ENCODE data around the gene DDOST. TPM values are rescaled to one million over a fixed set of nuclear protein-coding genes. Genes with fewer than 3 reads are reported as not detected.

DDOST gene
- total RNA-seq, 1 donor from 2014 or later: 146 TPM

DNA sequence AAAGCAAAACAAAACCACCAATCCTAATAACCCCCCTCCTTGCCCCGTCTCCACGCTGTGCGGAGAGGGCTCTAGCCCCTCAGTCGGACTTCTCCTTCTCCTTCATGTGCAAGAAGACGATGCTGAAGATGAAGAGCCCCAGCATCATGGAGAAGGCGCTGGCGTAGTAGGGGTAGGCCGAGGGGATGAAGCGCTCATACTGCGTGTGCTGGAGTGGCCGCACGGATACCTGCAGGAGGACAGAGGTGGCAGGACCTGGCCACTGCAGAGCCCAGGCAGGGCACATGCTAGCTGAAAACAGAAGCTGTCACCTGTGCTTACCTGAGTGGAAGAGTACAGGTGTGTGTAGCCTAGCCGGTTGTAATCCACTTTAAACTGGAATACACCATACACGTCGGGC lies 8.9 kb downstream of the DDOST start:
- H3K4me3 ChIP-seq (ENCODE audit: low read length in 3 of 3): no peak overlapping the region
- no peak overlapping the region for H3K9ac ChIP-seq (ENCODE audit: low read depth in 1 of 3, low read length in 3 of 3)
- H3K4me1 ChIP-seq (ENCODE audit: control insufficient read depth in 3 of 3, insufficient read depth in 3 of 3, low read length in 3 of 3): peaks cover 0 to 7% (median 6%) of the 10 kb centered on the region in 3 donors
- H3K36me3 ChIP-seq (ENCODE audit: control insufficient read depth in 3 of 3, insufficient read depth in 3 of 3, low read length in 3 of 3): peaks cover 80 to 84% (median 84%) of the 10 kb centered on the region in 3 donors
- no peaks in the 10 kb centered on the region for H3K9me3 ChIP-seq (ENCODE audit: control insufficient read depth in 3 of 3, low read length in 3 of 3)
- no peaks in the 10 kb centered on the region for H3K27me3 ChIP-seq (ENCODE audit: control insufficient read depth in 3 of 3, insufficient read depth in 3 of 3, low read length in 3 of 3)
- no peak overlapping the region for H3K27ac ChIP-seq (ENCODE audit: low read depth, low read length)

DNA sequence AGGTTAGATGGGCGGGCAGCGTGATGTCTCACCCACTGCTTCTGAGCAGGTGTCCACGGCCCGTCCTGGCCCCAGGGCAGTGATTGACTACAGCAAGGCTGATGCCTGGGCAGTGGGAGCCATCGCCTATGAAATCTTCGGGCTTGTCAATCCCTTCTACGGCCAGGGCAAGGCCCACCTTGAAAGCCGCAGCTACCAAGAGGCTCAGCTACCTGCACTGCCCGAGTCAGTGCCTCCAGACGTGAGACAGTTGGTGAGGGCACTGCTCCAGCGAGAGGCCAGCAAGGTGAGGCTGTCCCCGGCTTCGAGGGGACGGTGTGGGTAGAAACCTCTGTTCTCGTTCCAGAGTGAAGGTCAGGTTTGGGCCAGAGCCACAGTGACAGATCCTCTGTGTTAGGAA lies 12.2 kb downstream of the DDOST start:
- Histone ChIP-seq H3K27ac (ENCODE audit: low read depth, low read length) (no peak overlapping the region), H3K4me1 (ENCODE audit: control insufficient read depth in 3 of 3, insufficient read depth in 3 of 3, low read length in 3 of 3) (no peaks in the 10 kb centered on the region), H3K9me3 (ENCODE audit: control insufficient read depth in 3 of 3, low read length in 3 of 3) (no peaks in the 10 kb centered on the region), H3K36me3 (ENCODE audit: control insufficient read depth in 3 of 3, insufficient read depth in 3 of 3, low read length in 3 of 3) (peaks cover 73 to 75% (median 75%) of the 10 kb centered on the region in 3 donors), H3K9ac (ENCODE audit: low read depth in 1 of 3, low read length in 3 of 3) (no peak overlapping the region), H3K4me3 (ENCODE audit: low read length in 3 of 3) (no peak overlapping the region), H3K27me3 (ENCODE audit: control insufficient read depth in 3 of 3, insufficient read depth in 3 of 3, low read length in 3 of 3) (no peaks in the 10 kb centered on the region)

DNA sequence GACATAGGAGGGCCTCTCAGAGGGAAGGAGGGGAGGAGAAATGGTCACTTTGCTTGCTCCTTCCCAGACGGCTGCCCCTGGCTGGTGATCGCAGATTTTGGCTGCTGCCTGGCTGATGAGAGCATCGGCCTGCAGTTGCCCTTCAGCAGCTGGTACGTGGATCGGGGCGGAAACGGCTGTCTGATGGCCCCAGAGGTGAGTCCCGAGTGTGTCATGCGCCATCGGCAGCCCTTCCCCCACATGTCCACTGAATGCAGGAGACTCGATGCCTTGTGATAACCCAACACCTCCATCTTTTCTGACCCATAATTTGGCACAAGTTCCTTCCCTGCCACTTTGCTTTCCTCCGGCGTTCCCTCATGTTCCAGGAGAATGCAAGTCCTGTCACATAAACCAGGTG lies 12.7 kb downstream of the DDOST start:
- Histone ChIP-seq H3K36me3 (ENCODE audit: control insufficient read depth in 3 of 3, insufficient read depth in 3 of 3, low read length in 3 of 3) (peaks cover 72 to 74% (median 73%) of the 10 kb centered on the region in 3 donors), H3K4me1 (ENCODE audit: control insufficient read depth in 3 of 3, insufficient read depth in 3 of 3, low read length in 3 of 3) (no peaks in the 10 kb centered on the region), H3K9me3 (ENCODE audit: control insufficient read depth in 3 of 3, low read length in 3 of 3) (no peaks in the 10 kb centered on the region), H3K27ac (ENCODE audit: low read depth, low read length) (no peak overlapping the region), H3K27me3 (ENCODE audit: control insufficient read depth in 3 of 3, insufficient read depth in 3 of 3, low read length in 3 of 3) (no peaks in the 10 kb centered on the region), H3K9ac (ENCODE audit: low read depth in 1 of 3, low read length in 3 of 3) (peak overlapping the region in 1 of 3 donors; percentile 16), H3K4me3 (ENCODE audit: low read length in 3 of 3) (no peak overlapping the region)

DNA sequence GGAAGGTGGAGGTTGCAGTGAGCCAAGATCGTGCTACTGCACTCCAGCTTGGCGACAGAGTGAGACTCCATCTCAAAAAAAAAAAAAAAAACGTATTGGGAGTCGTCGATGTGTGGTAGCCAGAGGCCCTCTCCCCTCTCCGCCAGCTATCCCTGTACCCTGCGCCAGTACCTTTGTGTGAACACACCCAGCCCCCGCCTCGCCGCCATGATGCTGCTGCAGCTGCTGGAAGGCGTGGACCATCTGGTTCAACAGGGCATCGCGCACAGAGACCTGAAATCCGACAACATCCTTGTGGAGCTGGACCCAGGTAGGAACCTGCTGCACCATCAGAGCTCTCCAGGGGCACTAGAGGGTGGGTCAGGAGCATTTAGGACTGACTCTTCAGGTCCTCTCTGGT lies 15.8 kb downstream of the DDOST start:
- no peak overlapping the region for H3K4me3 ChIP-seq (ENCODE audit: low read length in 3 of 3)
- H3K27ac ChIP-seq (ENCODE audit: low read depth, low read length): no peak overlapping the region
- no peaks in the 10 kb centered on the region for H3K9me3 ChIP-seq (ENCODE audit: control insufficient read depth in 3 of 3, low read length in 3 of 3)
- no peaks in the 10 kb centered on the region for H3K4me1 ChIP-seq (ENCODE audit: control insufficient read depth in 3 of 3, insufficient read depth in 3 of 3, low read length in 3 of 3)
- no peaks in the 10 kb centered on the region for H3K27me3 ChIP-seq (ENCODE audit: control insufficient read depth in 3 of 3, insufficient read depth in 3 of 3, low read length in 3 of 3)
- peaks cover 74 to 78% (median 78%) of the 10 kb centered on the region in 3 donors for H3K36me3 ChIP-seq (ENCODE audit: control insufficient read depth in 3 of 3, insufficient read depth in 3 of 3, low read length in 3 of 3)
- H3K9ac ChIP-seq (ENCODE audit: low read depth in 1 of 3, low read length in 3 of 3): no peak overlapping the region

- H3K27me3 ChIP-seq (ENCODE audit: control insufficient read depth in 3 of 3, insufficient read depth in 3 of 3, low read length in 3 of 3): no peaks in the 10 kb centered on the region
- no peak overlapping the region for H3K9ac ChIP-seq (ENCODE audit: low read depth in 1 of 3, low read length in 3 of 3)
- no peaks in the 10 kb centered on the region for H3K9me3 ChIP-seq (ENCODE audit: control insufficient read depth in 3 of 3, low read length in 3 of 3)
- H3K36me3 ChIP-seq (ENCODE audit: control insufficient read depth in 3 of 3, insufficient read depth in 3 of 3, low read length in 3 of 3): peaks cover 73 to 79% (median 77%) of the 10 kb centered on the region in 3 donors
- no peak overlapping the region for H3K4me3 ChIP-seq (ENCODE audit: low read length in 3 of 3)
- H3K4me1 ChIP-seq (ENCODE audit: control insufficient read depth in 3 of 3, insufficient read depth in 3 of 3, low read length in 3 of 3): peaks cover 0 to 7% (median 4%) of the 10 kb centered on the region in 3 donors
- no peak overlapping the region for H3K27ac ChIP-seq (ENCODE audit: low read depth, low read length)
Measured at GRCh38 chr1:20644416-20644815, 16.8 kb downstream of the DDOST start.

DNA sequence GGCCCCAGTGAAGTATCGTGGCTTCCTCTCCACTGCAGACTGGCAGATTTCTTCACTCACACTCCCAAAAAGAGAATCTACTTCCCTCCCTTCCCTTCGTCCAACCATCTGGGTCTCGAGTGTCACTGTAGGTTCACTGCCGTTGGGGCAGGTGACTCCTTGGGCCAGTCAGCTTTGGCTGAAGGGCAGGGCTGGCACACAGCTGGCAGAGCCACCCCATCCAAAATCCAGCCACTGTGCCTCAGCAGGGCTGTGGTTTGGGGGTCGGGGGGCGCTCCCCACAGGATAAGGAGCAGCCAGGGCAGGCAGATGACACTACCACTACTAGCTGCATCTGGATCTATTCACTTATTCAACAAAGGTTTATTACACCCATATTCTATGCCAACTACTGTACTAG lies 18.1 kb downstream of the DDOST start:
- Histone ChIP-seq H3K36me3 (ENCODE audit: control insufficient read depth in 3 of 3, insufficient read depth in 3 of 3, low read length in 3 of 3) (peaks cover 71 to 77% (median 77%) of the 10 kb centered on the region in 3 donors), H3K9ac (ENCODE audit: low read depth in 1 of 3, low read length in 3 of 3) (no peak overlapping the region), H3K27ac (ENCODE audit: low read depth, low read length) (no peak overlapping the region), H3K27me3 (ENCODE audit: control insufficient read depth in 3 of 3, insufficient read depth in 3 of 3, low read length in 3 of 3) (no peaks in the 10 kb centered on the region), H3K4me3 (ENCODE audit: low read length in 3 of 3) (no peak overlapping the region), H3K9me3 (ENCODE audit: control insufficient read depth in 3 of 3, low read length in 3 of 3) (no peaks in the 10 kb centered on the region), H3K4me1 (ENCODE audit: control insufficient read depth in 3 of 3, insufficient read depth in 3 of 3, low read length in 3 of 3) (peaks cover 0 to 7% (median 5%) of the 10 kb centered on the region in 3 donors)

DNA sequence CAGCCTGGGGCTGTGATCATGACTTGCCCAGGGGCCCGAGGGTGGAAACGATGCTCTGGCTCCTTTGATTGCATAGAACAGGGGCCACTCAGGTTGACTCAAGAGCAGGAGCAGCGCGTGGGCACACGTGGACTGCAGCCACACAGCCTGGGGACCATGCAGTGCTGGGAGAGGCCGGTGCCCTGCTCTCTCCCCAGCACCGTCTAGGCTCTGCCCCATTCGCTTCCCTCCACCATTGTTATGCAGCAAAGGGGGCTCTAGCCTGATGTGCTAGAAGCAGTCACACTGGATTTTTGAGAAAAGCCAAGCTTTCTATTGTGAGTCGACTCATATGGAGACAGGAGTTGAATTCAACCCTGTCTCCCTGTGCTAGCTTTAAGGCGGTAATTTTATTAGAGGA lies 19.2 kb downstream of the DDOST start:
- Histone ChIP-seq H3K36me3 (ENCODE audit: control insufficient read depth in 3 of 3, insufficient read depth in 3 of 3, low read length in 3 of 3) (peaks cover 74 to 86% (median 82%) of the 10 kb centered on the region in 3 donors), H3K9me3 (ENCODE audit: control insufficient read depth in 3 of 3, low read length in 3 of 3) (no peaks in the 10 kb centered on the region), H3K9ac (ENCODE audit: low read depth in 1 of 3, low read length in 3 of 3) (no peak overlapping the region), H3K27me3 (ENCODE audit: control insufficient read depth in 3 of 3, insufficient read depth in 3 of 3, low read length in 3 of 3) (no peaks in the 10 kb centered on the region), H3K27ac (ENCODE audit: low read depth, low read length) (no peak overlapping the region), H3K4me3 (ENCODE audit: low read length in 3 of 3) (no peak overlapping the region), H3K4me1 (ENCODE audit: control insufficient read depth in 3 of 3, insufficient read depth in 3 of 3, low read length in 3 of 3) (peaks cover 0 to 8% (median 5%) of the 10 kb centered on the region in 3 donors)

DNA sequence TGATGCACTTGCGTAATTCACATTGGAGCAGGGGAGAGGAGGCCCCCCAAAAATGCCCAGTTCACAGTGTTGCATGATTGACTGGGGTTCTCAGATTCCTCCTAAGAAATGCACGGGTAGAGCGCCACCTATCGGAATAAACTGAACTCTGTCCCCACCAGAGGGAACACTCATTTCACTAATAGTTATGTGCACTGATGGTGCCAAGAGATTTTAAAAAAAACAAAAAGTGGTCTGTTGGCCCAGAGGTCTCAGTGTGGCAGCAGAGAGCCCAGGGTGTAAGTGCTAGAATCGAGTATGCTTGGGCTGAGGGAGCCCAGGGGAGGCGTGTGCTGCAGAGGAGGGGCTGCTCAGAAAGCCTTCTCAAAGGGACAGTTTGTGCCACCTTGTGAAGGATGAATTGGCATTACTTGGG lies 21.0 kb downstream of the DDOST start:
- Histone ChIP-seq H3K27me3 (ENCODE audit: control insufficient read depth in 3 of 3, insufficient read depth in 3 of 3, low read length in 3 of 3) (no peaks in the 10 kb centered on the region), H3K9ac (ENCODE audit: low read depth in 1 of 3, low read length in 3 of 3) (no peak overlapping the region), H3K4me1 (ENCODE audit: control insufficient read depth in 3 of 3, insufficient read depth in 3 of 3, low read length in 3 of 3) (peaks cover 2 to 13% (median 5%) of the 10 kb centered on the region in 3 donors), H3K36me3 (ENCODE audit: control insufficient read depth in 3 of 3, insufficient read depth in 3 of 3, low read length in 3 of 3) (peaks cover 73 to 80% (median 80%) of the 10 kb centered on the region in 3 donors), H3K9me3 (ENCODE audit: control insufficient read depth in 3 of 3, low read length in 3 of 3) (no peaks in the 10 kb centered on the region), H3K27ac (ENCODE audit: low read depth, low read length) (no peak overlapping the region), H3K4me3 (ENCODE audit: low read length in 3 of 3) (no peak overlapping the region)

DNA sequence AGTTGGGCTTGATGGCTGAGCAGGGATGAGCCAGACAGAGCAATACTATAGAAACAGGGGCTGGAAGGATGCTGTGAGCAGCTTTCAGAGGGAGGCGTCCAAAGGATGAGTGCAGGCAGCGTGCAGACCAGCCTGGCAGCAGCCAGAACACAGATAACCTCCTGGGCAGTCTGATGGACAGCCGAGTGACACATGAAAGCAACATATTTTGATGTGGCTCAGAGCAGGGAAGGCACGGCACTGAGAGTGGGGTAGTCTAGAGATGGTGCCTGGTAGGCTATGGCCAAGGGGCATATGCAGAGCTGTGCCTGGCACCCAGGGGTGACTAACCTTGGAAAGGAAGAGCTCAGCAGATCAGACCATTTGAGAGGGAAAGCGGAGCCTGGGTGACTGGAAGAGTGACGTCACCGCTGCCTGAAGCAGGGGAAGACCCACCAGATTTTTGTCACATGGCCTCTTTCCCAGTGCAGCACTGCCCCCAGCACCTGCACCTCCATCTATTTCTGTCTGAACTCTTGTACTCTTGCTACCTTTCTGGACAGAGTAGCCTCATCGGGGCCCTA lies 24.3 kb downstream of the DDOST start:
- peaks cover 43 to 50% (median 50%) of the 10 kb centered on the region in 3 donors for H3K36me3 ChIP-seq (ENCODE audit: control insufficient read depth in 3 of 3, insufficient read depth in 3 of 3, low read length in 3 of 3)

DNA sequence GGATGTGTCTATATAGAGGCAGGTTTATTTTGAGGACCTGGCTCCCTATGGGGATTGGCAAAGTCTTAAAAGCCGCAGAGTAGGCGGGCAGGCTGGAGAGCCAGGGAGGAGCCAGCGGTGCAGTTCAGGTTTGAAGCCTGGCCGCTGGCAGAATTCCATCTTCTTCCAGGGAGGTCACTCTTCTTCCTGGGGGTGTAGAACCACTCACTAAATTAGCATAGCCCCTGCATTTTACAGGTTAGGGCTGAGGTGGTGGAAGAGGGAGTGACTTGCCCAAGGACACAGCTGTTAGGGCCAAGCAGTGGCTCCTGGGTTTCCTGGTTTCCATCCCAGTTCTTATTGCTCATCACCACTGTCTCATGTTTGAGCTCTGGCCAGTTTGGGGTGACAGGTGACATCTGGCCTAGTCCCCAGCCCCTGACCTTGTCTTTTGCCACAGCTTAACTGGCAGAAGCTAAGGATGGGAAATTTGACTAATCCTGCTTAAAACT lies 26.5 kb downstream of the DDOST start:
- no peaks in the 10 kb centered on the region for H3K9me3 ChIP-seq (ENCODE audit: control insufficient read depth in 3 of 3, low read length in 3 of 3)
- peaks cover 11 to 19% (median 13%) of the 10 kb centered on the region in 3 donors for H3K4me1 ChIP-seq (ENCODE audit: control insufficient read depth in 3 of 3, insufficient read depth in 3 of 3, low read length in 3 of 3)
- H3K9ac ChIP-seq (ENCODE audit: low read depth in 1 of 3, low read length in 3 of 3): peak overlapping the region; percentile 89 to 97 (median 94)
- H3K4me3 ChIP-seq (ENCODE audit: low read length in 3 of 3): peak overlapping the region; percentile 79 to 97 (median 82)
- H3K27me3 ChIP-seq (ENCODE audit: control insufficient read depth in 3 of 3, insufficient read depth in 3 of 3, low read length in 3 of 3): no peaks in the 10 kb centered on the region
- H3K36me3 ChIP-seq (ENCODE audit: control insufficient read depth in 3 of 3, insufficient read depth in 3 of 3, low read length in 3 of 3): peaks cover 26 to 29% (median 28%) of the 10 kb centered on the region in 3 donors
- H3K27ac ChIP-seq (ENCODE audit: low read depth, low read length): peak overlapping the region; percentile 90

More for the DNA sequence above, 24.3 kb downstream of the DDOST start:
- peak overlapping the region in 1 of 3 donors; percentile 45 for H3K9ac ChIP-seq (ENCODE audit: low read depth in 1 of 3, low read length in 3 of 3)
- H3K4me3 ChIP-seq (ENCODE audit: low read length in 3 of 3): no peak overlapping the region
- H3K27me3 ChIP-seq (ENCODE audit: control insufficient read depth in 3 of 3, insufficient read depth in 3 of 3, low read length in 3 of 3): no peaks in the 10 kb centered on the region
- peaks cover 12 to 23% (median 13%) of the 10 kb centered on the region in 3 donors for H3K4me1 ChIP-seq (ENCODE audit: control insufficient read depth in 3 of 3, insufficient read depth in 3 of 3, low read length in 3 of 3)
- no peaks in the 10 kb centered on the region for H3K9me3 ChIP-seq (ENCODE audit: control insufficient read depth in 3 of 3, low read length in 3 of 3)
- no peak overlapping the region for H3K27ac ChIP-seq (ENCODE audit: low read depth, low read length)

Data from skeletal muscle tissue (tissue), 4 donors.